ENCODE data around the gene LAMA2.

LAMA2 gene

GRCh38 chr6:129015721-129016120 is 132.8 kb downstream of the LAMA2 start:
- DNase-seq (ENCODE audit: low read depth), result no peak
- TF ChIP-seq, protein P1, sequence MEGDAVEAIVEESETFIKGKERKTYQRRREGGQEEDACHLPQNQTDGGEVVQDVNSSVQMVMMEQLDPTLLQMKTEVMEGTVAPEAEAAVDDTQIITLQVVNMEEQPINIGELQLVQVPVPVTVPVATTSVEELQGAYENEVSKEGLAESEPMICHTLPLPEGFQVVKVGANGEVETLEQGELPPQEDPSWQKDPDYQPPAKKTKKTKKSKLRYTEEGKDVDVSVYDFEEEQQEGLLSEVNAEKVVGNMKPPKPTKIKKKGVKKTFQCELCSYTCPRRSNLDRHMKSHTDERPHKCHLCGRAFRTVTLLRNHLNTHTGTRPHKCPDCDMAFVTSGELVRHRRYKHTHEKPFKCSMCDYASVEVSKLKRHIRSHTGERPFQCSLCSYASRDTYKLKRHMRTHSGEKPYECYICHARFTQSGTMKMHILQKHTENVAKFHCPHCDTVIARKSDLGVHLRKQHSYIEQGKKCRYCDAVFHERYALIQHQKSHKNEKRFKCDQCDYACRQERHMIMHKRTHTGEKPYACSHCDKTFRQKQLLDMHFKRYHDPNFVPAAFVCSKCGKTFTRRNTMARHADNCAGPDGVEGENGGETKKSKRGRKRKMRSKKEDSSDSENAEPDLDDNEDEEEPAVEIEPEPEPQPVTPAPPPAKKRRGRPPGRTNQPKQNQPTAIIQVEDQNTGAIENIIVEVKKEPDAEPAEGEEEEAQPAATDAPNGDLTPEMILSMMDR (IDR thresholded peaks at IDR 0.05; ENCODE audit: low read depth, low read length), result no peak
- TF ChIP-seq, protein P2, sequence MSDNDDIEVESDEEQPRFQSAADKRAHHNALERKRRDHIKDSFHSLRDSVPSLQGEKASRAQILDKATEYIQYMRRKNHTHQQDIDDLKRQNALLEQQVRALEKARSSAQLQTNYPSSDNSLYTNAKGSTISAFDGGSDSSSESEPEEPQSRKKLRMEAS (IDR thresholded peaks at IDR 0.05; ENCODE audit: low read depth, low read length), result no peak
- TF ChIP-seq POLR2A (IDR thresholded peaks at IDR 0.05; ENCODE audit: extremely low read depth, insufficient read length), result no peak
- no peak for TF ChIP-seq MYC (IDR thresholded peaks at IDR 0.05; ENCODE audit: low read depth, low read length)

GRCh38 chr6:129016844-129017243 is 133.9 kb downstream of the LAMA2 start:
- H3K4me3 ChIP-seq (ENCODE audit: low read depth, low read length), result no peak overlapping the region
- no peak for DNase-seq (ENCODE audit: low read depth)
- TF ChIP-seq MYC (IDR thresholded peaks at IDR 0.05; ENCODE audit: low read depth, low read length) (no peak), POLR2A (IDR thresholded peaks at IDR 0.05; ENCODE audit: extremely low read depth, insufficient read length) (no peak)
- TF ChIP-seq, protein P1 (IDR thresholded peaks at IDR 0.05; ENCODE audit: low read depth, low read length), result no peak
- TF ChIP-seq, protein P2 (IDR thresholded peaks at IDR 0.05; ENCODE audit: low read depth, low read length), result no peak

More at GRCh38 chr6:129015721-129016120, 132.8 kb downstream of the LAMA2 start:
- no peak overlapping the region for H3K4me3 ChIP-seq (ENCODE audit: low read depth, low read length)

DNA sequence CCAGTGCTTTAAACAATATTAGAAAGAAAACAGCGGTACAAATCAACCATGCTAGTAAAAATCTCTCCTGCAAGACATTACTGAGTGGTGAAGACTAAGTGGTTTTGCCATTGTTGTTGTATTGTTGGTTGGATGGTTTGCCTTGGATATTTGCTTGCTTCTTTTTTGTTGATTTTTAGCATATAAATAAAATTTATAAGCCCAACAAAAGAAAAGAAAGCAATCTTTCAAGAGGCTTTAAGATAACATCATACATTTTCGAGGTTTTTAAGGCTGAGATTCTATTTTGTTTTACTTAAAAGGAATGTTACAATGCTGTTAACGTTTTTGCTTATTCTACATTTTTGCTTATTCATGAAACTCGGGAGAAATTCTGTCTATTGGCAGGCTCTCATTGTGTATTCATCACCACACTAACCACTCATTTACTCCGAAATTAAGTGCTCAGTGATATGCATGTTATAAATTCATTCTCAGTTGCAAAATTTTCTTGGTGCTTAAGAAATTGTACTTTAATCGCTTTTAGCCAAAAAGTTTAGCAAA is 139.1 kb downstream of the LAMA2 start:
- TF ChIP-seq, protein P1 (IDR thresholded peaks at IDR 0.05; ENCODE audit: low read depth, low read length), result no peak
- TF ChIP-seq, protein P2 (IDR thresholded peaks at IDR 0.05; ENCODE audit: low read depth, low read length), result no peak
- TF ChIP-seq POLR2A (IDR thresholded peaks at IDR 0.05; ENCODE audit: extremely low read depth, insufficient read length) (no peak), MYC (IDR thresholded peaks at IDR 0.05; ENCODE audit: low read depth, low read length) (no peak)
- DNase-seq (ENCODE audit: low read depth), result no peak
- no peak overlapping the region for H3K4me3 ChIP-seq (ENCODE audit: low read depth, low read length)

- no peak overlapping the region for H3K4me3 ChIP-seq (ENCODE audit: low read depth, low read length)
- no peak for DNase-seq (ENCODE audit: low read depth)
- TF ChIP-seq, protein P2 (IDR thresholded peaks at IDR 0.05; ENCODE audit: low read depth, low read length), result no peak
- TF ChIP-seq MYC (IDR thresholded peaks at IDR 0.05; ENCODE audit: low read depth, low read length) (no peak), POLR2A (IDR thresholded peaks at IDR 0.05; ENCODE audit: extremely low read depth, insufficient read length) (no peak)
- TF ChIP-seq, protein P1 (IDR thresholded peaks at IDR 0.05; ENCODE audit: low read depth, low read length), result no peak
Observed at GRCh38 chr6:129026601-129027000, 143.7 kb downstream of the LAMA2 start.

GRCh38 chr6:129029778-129030177 is 146.8 kb downstream of the LAMA2 start:
- H3K4me3 ChIP-seq (ENCODE audit: low read depth, low read length), result no peak overlapping the region
- TF ChIP-seq MYC (IDR thresholded peaks at IDR 0.05; ENCODE audit: low read depth, low read length), result no peak
- TF ChIP-seq, protein P2 (IDR thresholded peaks at IDR 0.05; ENCODE audit: low read depth, low read length), result no peak
- TF ChIP-seq, protein P1 (IDR thresholded peaks at IDR 0.05; ENCODE audit: low read depth, low read length), result no peak
- TF ChIP-seq POLR2A (IDR thresholded peaks at IDR 0.05; ENCODE audit: extremely low read depth, insufficient read length), result no peak
- peak; percentile 4 for DNase-seq (ENCODE audit: low read depth)

Measured in NB4 (cell line).